IMR-90 (cell line): Measurements from ENCODE around the gene TK1.

ENCODE experiments used
- CEBPB ChIP-seq: IDR thresholded peaks from 2 replicates; pipeline ENCODE4 v1.6.1; 2012; ENCODE audit warnings: low read depth, low read length, improper control_type of control experiment
- CHD1 ChIP-seq: IDR thresholded peaks from 2 replicates; pipeline ENCODE4 v1.6.1; 2012; ENCODE audit warnings: low read depth, low read length, improper control_type of control experiment
- CTCF ChIP-seq: conservative IDR thresholded peaks from 2 replicates; pipeline ENCODE4 v1.5.1; 2012; ENCODE audit warnings: mild to moderate bottlenecking, low read depth, low read length, improper control_type of control experiment
- MAFK ChIP-seq: IDR thresholded peaks from 2 replicates; pipeline ENCODE4 v1.6.1; 2012; ENCODE audit warnings: low read depth, low read length, improper control_type of control experiment
- MXI1 ChIP-seq: IDR thresholded peaks from 2 replicates; pipeline ENCODE4 v1.6.1; 2012; ENCODE audit warnings: low read depth, mild to moderate bottlenecking, low read length, moderate library complexity, borderline replicate concordance
- POLR2A ChIP-seq: IDR thresholded peaks from 2 replicates; pipeline ENCODE4 v1.6.1; 2012; ENCODE audit warnings: mild to moderate bottlenecking, low read depth, low read length
- RAD21 ChIP-seq: IDR thresholded peaks from 2 replicates; pipeline ENCODE4 v1.6.1; 2012; ENCODE audit warnings: low read length, improper control_type of control experiment
- RCOR1 ChIP-seq: IDR thresholded peaks from 2 replicates; pipeline ENCODE4 v1.6.1; 2012; ENCODE audit warnings: mild to moderate bottlenecking, low read length, improper control_type of control experiment; ENCODE audit not compliant: insufficient replicate concordance
- RFX5 ChIP-seq: IDR thresholded peaks from 2 replicates; pipeline ENCODE4 v1.8.0; 2012; ENCODE audit warnings: low read depth, mild to moderate bottlenecking, low read length, moderate library complexity

DNA sequence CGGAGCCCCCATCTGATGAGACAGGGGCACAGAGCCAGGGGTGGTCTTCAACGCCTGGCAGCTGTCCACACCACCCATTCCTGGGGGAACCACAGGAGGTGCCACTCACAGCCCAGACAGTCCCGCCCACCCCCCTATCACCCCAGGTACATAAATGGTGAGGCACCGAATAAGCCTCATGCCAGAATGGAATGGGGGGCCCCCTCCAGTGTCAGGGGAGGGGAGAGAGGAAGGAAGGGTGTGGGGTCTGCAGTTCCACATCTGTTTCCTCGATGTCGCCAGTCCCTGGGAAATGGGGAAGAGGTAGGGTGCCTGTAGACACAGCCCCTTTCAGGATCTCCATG lies 60.0 kb downstream of the TK1 start:
- no peak for TF ChIP-seq POLR2A
- TF ChIP-seq RFX5 = no peak
- no peak for TF ChIP-seq CTCF
- no peak for TF ChIP-seq RCOR1
- TF ChIP-seq RAD21 = no peak
- no peak for TF ChIP-seq MAFK
- no peak for TF ChIP-seq MXI1
- no peak for TF ChIP-seq CHD1
- TF ChIP-seq CEBPB = no peak
